HL-60/S4 treated with phorbol 12-myristate 13-acetate at 8.2 ng/mL for 4 days and 3 days (cell line): ENCODE data around the gene POLR2E.

Experiments
- in situ Hi-C: fragments of 300-500 bp; cut with MboI; formaldehyde crosslinking; loops from 2 replicates; pipeline ENCODE4 v1.15.0; 2022; ENCODE audit warnings: low sequenced_read_pairs

Gene POLR2E

GRCh38 chr19:1126984-1127760, 32.0 kb upstream of the POLR2E start:
- in situ Hi-C loops, result no loop called here

GRCh38 chr19:1125601-1126467, 30.7 kb upstream of the POLR2E start:
- in situ Hi-C loops, result no loop called here

GRCh38 chr19:1123885-1124677, 28.9 kb upstream of the POLR2E start:
- in situ Hi-C loops, result no loop called here

- in situ Hi-C loops, result no loop called here
Observed at GRCh38 chr19:1123381-1123780, 28.2 kb upstream of the POLR2E start.

GRCh38 chr19:1122972-1123363, 27.8 kb upstream of the POLR2E start:
- in situ Hi-C loops, result no loop called here

GRCh38 chr19:1122021-1122971, 27.1 kb upstream of the POLR2E start:
- in situ Hi-C loops, result no loop called here

- in situ Hi-C loops, result no loop called here
Observed at GRCh38 chr19:1121395-1121794, 26.2 kb upstream of the POLR2E start.

GRCh38 chr19:1119475-1120217, 24.5 kb upstream of the POLR2E start:
- in situ Hi-C loops, result loop anchor here (10.0 kb wide), 1 partner anchor 75 kb away; no protein-coding TSS in a partner anchor

- in situ Hi-C loops, result loop anchor here (10.0 kb wide), 1 partner anchor 76 kb away; no protein-coding TSS in a partner anchor
Observed at GRCh38 chr19:1118999-1119398, 23.8 kb upstream of the POLR2E start.

GRCh38 chr19:1117654-1118053, 22.5 kb upstream of the POLR2E start:
- in situ Hi-C loops, result loop anchor here (10.0 kb wide), 1 partner anchor 77 kb away; no protein-coding TSS in a partner anchor

GRCh38 chr19:1116726-1117581, 21.8 kb upstream of the POLR2E start:
- in situ Hi-C loops, result loop anchor here (10.0 kb wide), 1 partner anchor 78 kb away; no protein-coding TSS in a partner anchor

GRCh38 chr19:1115646-1116420, 20.7 kb upstream of the POLR2E start:
- in situ Hi-C loops, result loop anchor here (10.0 kb wide), 1 partner anchor 79 kb away; no protein-coding TSS in a partner anchor

GRCh38 chr19:1114728-1115127, 19.6 kb upstream of the POLR2E start:
- in situ Hi-C loops, result loop anchor here (10.0 kb wide), 1 partner anchor 80 kb away; no protein-coding TSS in a partner anchor

- in situ Hi-C loops, result loop anchor here (10.0 kb wide), 1 partner anchor 81 kb away; no protein-coding TSS in a partner anchor
Observed at GRCh38 chr19:1113986-1114483, 18.9 kb upstream of the POLR2E start.

- in situ Hi-C loops, result loop anchor here (10.0 kb wide), 1 partner anchor 81 kb away; no protein-coding TSS in a partner anchor
Observed at GRCh38 chr19:1113030-1113985, 18.1 kb upstream of the POLR2E start.
